Ovary (tissue), 3 donors: ENCODE measurements around the gene AP4B1.

Experiments used
- CTCF ChIP-seq, 3 donors: fragments of 450-650 bp in 2 of 3; fragments of 200-600 bp in 1 of 3; IDR thresholded peaks; one replicate each; pipeline versions ENCODE4 v1.5.1 to v1.8.0; 2016 to 2022; ENCODE audit warnings: antibody characterized with exemption in 3 of 3, mild to moderate bottlenecking in 1 of 3
- EP300 ChIP-seq: sonication (generic); formaldehyde crosslinking; IDR thresholded peaks from one replicate; pipeline ENCODE4 v1.6.1; 2017; ENCODE audit warnings: antibody characterized with exemption
- POLR2A ChIP-seq: fragments of 450-650 bp; IDR thresholded peaks from one replicate; pipeline ENCODE4 v1.6.1; 2017; ENCODE audit warnings: antibody characterized with exemption, mild to moderate bottlenecking, moderate library complexity
- donor health status: DM: no; HTN: no; CAD: no.

- TF ChIP-seq CTCF (IDR thresholded peaks at IDR 0.05) (no peak), POLR2A (no peak), EP300 (no peak)
Measured at GRCh38 chr1:113929750-113930498, 25.3 kb upstream of the AP4B1 start.
